HG03135 (cell line): ENCODE measurements around the gene TUBB6.

Source experiments
- ATAC-seq: cut with Tn5 transposase; IDR thresholded peaks from one replicate; pipeline ENCODE4 v1.9.1; 2021; ENCODE audit warnings: mild to moderate bottlenecking, moderate library complexity; ENCODE audit not compliant: unreplicated experiment

The TUBB6 gene

GRCh38 chr18:12307701-12308385 lies at the start of gene TUBB6:
Gene TUBB6, plus strand, starts transcription at chr18:12308241. Its CDS starts 52 bp downstream, at chr18:12308293.
- ATAC-seq: peak; percentile 64

DNA sequence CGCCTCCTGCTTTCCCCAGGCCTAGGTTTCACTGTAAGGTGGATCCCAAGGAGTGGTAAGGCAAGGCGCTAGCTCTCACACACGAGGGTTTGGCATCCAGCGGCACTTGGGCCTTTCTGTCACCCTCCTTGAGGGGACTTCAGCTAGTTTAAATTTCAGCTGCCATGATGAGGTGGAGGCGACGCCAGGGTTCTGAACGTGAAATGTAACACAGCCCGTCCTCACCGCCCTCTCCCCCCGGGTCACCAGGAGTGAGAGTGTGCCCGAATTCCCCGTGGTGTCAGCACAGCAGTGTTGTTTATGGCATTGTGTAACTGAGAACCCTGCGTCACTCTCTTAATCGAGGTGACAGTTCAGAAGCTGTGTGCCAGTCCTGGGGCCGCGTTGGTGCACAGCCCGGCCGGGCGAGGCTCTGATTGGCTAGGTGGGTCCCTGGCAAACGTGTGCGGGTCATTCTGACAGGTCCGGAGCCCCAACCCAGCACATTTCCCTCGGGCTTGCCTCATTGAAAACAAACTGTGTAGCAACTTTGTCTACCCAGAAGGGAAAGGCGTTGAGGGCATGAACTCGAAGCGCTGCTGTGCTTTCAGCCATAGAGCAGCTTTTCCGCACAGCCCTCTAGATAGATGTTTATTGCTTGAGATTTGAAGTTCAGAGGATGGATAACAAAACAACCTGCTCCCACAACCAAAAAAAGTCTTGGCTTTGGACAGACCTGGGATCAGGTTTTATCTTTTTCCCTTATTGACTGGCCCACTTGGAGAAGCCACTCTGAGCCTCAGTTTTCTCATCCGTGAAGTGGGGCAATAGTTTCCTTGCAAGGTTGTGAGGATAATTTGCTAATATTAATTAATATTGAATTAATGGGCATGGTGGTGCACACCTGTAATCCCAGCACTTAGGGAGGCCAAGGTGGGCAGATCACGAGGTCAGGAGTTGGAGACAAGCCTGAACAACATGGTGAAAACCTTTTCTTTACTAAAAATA lies 49.0 kb upstream of the TUBB6 start:
- no peak for ATAC-seq

DNA sequence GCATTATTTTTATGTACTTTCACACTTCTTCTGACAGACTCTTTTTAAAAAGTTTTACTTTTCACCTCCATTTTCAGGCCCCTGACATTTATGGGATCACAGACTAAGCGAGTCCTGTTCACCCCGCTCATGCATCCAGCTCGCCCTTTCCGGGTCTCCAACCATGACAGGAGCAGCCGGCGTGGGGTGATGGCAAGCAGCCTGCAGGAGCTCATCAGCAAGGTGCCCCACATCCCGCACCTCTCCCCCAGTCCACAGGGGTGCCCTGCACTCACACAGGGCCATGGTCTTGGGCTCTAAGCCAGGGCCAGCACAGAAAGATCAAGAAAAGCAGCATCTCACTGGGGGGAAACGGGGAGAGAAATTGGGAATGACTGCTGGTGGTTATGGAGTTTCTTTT lies 45.3 kb upstream of the TUBB6 start:
- no peak for ATAC-seq

DNA sequence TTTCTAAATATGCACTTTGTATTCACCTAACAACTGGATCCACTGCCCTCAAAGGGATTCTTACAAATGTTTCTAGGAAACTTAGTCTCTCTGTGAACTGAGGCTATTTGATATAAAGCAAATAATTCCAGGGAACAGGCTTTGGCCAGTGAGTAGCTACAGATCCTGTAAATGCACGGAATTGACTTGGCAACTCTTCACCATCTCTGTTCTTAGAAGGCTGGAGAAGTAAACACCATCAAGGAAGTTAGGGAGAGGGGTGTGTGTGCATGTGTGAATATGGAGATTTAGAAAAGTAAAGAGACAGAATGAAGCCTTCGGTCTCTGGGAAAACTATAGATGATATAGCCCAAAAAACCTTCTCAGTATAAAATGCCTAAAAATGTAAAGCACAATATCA lies 43.2 kb upstream of the TUBB6 start:
- ATAC-seq: no peak

DNA sequence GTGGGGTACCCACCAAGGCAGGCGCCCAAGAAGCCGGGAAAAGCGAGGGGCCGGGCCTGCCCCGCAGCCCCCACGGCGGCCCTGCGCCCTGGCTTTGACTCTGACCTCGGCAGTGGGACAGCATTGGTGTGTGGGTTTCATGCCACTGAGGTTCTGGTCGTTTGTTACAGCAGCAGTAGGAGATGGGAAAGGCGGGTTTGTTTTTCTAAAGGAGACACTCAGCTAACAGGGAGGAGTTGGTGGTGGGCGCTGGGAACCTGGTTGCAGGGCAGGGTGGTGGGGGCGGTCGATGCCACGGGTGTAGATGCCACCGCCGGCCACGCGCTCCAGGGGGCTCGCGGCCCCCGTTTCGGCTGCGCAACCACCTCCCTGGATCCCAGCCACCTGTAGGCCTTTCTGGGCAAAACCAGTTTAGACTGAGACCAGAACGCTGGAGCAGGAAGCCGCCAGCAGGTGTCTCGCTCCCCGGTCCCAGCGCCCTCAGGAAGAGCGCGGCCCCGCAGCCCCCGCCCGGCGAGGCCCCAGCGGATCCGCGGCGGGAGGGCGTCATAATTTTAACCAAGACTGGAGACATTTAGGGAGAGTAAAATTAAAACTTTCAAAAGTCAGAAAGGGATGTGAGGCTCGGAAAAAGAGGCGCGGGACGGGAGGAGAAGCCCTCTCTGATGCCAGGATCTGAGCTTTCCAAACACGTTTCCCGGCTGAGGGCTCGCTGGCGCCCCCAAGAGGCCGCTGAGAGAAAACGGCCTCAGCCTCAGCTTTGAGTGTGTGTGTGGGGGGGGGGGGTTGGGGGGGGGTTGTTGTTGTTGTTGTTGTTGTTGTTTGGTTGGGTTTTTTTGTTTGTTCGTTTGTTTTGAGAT lies 36.4 kb upstream of the TUBB6 start:
- ATAC-seq: peak; percentile 82

- ATAC-seq: no peak
Measured at GRCh38 chr18:12274793-12275192, 33.2 kb upstream of the TUBB6 start.

DNA sequence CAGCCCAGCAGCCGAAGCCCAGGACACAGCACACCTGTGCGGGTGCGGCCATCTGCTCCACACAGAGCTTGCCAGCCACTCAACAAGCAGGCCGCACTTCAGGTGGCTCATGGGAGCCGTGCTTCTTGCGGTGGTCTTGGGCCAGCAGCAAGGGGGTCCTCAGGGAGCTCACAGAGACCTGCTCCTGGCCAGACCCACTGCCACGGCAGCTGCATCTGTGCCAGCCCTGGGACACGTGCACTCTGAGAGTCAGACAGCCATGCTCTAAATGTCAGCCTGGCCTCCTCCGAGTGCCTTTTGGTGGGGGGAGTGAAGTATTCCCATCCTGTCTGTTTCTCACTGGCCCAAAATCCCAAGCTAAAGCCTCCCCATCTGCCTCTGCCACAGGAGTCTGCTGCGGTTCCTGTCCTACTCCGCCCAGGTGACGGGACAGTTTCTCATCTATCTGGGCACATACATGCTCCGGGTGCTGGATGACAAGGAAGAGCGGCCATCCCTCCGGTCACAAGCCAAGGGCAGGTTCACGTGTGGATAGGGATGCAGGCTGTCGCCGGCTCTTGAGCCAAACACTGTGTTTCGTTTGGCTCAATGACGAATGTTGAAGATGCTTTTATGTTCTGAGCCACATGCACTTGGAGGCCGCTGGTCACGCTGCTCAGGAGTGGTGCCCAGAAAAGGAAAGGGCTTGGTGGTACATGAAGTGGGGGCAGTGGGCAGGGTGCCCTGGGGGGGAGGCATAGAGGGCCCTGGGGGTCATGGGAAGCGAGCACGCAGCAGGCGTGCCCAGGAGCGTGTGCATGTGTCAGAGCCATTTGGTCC lies 31.1 kb upstream of the TUBB6 start:
- ATAC-seq: no peak

DNA sequence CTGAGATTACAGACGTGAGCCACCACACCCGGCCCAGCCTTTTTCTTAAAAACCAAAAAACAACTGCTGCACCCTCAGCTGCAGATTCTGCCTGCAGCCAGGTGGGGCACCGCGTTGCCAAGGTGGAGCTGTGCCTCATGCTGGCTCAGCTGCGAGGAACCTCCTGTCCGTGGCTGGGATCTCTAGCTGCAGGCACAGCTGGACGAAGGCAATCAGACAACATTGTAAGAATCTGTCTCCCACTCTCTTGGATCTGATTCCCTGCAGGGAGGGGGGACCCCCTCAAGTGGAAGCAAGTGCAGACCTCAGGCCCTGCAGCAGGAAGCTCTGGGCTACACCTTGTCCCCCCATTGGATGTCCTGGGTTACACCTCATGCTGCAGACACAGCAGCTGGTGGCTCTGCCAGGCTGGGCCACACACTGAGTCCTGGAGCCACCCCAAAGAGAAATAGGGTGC lies 29.8 kb upstream of the TUBB6 start:
- no peak for ATAC-seq

DNA sequence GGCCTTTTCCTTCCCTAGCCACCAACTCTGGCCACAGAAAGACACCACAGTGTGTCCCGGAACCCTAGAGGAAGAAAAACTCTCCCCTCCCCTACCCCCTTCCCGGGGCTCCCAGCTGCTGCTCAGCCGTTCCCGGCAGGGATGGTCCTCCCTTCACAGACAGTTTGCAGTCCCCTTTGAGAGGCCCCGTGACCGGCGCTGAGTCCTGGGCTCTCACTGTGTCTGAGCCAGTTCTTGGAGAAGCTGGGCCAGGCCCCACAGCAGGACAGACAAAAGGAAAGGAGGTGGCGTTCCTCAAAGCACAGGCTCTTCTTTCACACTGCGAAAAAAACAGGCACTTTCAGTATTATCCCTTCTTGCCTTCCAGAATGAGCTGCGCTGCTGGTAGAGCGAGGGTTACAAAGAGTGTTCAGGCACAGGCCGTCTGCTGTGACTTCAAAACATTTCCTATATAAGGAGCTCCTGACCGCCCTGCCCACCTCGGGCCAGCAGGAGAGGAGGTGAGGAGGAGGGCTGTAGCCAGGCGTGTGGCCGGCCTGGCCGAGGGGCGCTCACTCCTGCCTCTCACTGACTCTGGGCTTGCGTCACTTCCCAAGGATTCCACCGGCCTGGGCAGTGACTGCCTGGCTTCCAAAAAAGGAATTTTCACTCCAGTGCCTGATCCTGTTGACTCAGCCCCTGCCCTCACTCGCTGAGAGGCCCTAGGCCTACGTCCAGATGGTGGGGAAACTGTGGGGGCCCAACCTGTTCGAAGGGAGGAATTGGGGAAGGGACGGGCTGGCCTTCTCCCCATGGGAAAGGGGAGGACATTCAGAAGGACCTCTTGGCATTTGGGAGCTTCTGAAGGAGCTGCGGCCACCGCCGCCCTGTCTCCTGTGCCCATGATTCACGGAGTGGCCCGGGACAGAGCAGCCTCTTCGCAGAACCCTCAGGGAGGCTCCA lies 29.0 kb upstream of the TUBB6 start:
- no peak for ATAC-seq

DNA sequence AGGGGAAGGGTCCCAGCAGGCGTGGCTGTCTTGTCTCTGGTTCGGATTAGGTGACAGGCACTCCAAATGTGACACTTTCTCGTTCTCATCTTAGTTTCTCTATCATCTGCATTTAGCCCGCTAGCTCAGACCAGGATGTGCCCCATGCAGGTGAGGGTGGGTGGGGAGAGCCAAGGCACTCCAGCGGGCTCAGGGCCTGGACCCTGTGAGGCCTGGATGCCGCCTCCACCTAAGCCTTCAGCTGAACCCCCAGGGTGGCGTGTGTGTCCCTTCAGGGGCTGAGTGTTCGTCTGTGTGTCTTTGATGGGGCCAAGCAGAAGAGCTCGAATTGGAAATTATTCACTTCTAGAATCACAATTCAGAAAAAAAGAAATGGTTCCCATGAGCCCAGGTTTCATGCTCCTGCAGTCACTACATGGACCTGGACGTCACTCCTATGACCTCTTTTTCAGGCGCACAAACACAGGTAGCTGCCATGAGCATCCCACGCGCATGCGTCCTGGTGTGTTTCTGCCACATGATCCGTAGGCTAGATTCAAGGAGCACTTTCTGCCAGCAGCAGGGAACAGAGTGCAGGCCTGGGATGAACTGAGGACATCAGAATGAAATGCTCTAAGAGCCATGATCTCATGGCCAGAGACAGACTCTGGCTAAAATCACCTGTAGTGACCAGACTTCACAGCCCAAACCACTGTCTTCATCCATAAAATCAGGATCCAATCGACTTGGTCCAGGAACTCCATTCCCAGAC lies 28.1 kb upstream of the TUBB6 start:
- no peak for ATAC-seq

DNA sequence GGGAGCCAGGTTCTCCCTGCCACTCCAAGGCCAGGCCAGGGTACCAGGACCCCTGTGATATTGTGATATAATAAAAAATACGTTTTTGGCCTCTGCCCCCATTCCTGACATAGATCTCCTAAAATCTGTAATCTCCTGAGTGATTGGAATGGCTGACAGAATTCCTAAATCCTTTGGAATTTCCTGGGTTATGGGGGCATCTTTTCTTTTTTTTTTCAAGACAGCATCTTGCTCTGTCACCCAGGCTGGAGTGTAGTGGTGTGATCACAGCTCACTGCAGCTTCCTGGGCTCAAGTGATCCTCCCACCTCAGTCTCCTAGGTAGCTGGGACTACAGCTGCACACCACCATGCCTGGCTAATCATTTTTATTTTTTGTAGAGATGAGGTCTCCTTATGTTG lies 26.2 kb upstream of the TUBB6 start:
- no peak for ATAC-seq

- no peak for ATAC-seq
Measured at GRCh38 chr18:12282442-12283039, 25.5 kb upstream of the TUBB6 start.

DNA sequence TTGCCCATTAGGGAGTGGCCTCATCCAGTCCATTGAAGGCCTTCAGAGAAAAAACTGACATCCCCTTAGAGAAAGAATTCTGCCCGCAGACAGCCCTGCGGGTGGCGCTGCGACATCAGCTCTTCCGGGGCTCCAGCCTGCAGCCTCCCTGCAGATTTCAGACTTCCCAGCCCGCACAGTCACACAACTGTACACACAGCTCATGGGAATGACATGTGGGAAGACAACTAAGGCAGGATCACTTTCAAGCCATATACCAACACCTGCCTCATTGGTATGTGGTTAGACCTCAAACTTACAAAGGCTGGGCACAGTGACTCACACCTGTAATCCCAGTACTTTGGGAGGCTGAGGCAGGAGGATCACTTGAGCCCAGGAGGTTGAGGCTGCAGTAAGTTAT lies 24.8 kb upstream of the TUBB6 start:
- ATAC-seq: no peak

DNA sequence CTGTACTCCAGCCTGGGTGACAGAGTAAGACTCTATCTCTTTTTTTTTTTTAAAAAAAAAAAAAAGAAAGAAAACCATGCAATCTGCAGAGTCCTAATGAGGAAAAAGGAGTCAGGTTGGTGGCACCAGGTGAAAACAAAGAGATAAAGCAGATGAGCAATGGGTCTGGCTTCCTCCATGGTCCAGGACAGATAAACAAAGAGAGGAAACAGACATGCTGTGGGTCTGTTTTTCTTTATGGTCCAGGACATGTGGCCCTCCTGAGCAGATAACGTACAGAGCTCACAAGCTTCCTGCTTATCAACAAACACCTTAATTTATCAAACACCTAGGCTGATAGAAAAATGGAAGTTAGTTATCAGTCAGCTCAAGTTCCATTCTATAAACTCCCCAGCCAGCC lies 24.4 kb upstream of the TUBB6 start:
- no peak for ATAC-seq

DNA sequence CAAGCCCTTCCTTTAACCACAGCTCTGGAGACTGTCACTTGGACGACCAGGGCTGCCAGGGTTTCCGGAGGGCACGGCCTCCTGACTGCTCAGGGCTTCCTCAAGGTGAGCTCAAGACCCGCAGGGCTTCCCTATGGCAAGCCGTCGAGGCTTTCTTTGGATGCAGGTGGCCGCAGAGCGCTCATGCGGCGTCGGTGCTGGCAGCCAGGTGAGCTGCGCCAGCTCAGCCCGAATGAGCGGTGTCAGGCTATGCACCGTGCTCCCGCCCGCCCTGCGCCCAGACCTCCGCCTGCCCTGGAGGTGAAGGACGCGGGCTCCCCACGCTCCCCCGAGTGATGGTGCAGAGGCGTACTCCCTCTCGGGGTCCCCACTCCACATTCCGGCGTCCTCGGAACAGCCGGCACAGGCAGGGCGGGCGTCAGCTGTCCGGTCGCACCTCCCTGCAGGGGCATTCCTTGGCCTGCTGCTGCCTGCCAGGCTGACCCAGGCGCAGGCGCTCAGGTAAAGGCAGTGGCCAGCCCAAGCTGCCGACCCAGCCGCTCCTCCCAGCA lies 20.8 kb upstream of the TUBB6 start:
- no peak for ATAC-seq

DNA sequence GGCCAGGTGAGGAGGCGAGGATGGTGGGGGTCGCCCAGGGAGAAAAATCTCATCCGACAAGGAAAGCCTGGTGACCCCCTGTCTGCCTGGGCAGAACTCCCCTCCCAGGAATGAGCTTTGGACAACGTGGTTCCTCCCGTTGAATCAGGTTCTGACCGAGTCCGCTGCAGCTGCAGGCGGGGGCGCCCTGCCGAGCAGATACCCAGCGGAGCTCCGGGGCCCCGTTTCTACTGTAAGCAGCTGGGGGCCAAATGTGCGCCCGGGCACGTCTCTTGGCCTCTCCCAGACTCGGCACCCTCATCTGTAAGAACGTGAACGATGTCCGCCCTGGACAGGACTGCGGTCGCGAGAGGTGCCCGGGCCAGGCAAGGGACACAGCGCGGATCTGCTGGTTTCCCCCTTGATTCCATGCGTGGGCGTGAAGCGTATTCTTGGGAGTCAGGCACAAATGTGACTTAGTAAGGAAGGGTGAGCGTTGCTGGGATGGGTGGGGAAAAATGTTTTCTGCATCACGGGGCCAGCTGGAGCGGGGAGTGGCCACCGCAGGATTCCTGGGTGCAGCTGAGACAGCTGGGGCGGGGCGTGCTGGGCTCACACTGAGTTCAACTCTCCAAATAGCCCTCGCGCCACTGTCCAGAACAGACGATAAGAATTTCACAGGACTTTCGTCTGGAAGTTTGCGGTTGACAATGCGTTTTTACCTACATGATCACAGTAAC lies 20.2 kb upstream of the TUBB6 start:
- no peak for ATAC-seq

GRCh38 chr18:12288403-12288755 lies 19.7 kb upstream of the TUBB6 start:
- ATAC-seq: no peak
